H1 (cell line): ENCODE measurements around the gene TTC34. TPM values are rescaled to one million over a fixed set of nuclear protein-coding genes. Genes with fewer than 3 reads are reported as not detected.

ENCODE experiments used
- CTCF ChIA-PET: fragments of 300-600 bp; sonication (Branson Sonifier 250); formaldehyde crosslinking; loops from one replicate; lab custom pipeline; 2021; ENCODE audit not compliant: partially characterized antibody; lab: Charles Lee
- POLR2A ChIA-PET: fragments of 300-600 bp; sonication (Branson Sonifier 250); formaldehyde crosslinking; loops from one replicate; lab custom pipeline; 2021; ENCODE audit warnings: inconsistent platforms; ENCODE audit not compliant: partially characterized antibody; lab: Charles Lee
- DNase-seq, 2 experiments: peaks; one replicate each; pipeline versions ENCODE4 v3.0.0 to v3.0.0-alpha.2; 2010 to 2022; ENCODE audit warnings: low spot score in 2 of 2, low read depth in 1 of 2, mixed read lengths in 1 of 2
- FAIRE-seq: peaks from 2 replicates; lab custom pipeline; 2011; peaks lifted over from hg19 to GRCh38; lab: Jason Lieb, UNC
- H2AFZ ChIP-seq: 2 replicates; pipeline ENCODE4 v1.8.1; 2012; ENCODE audit warnings: low read length, inconsistent platforms
- H2AK5ac ChIP-seq: 2 replicates; pipeline ENCODE4 v1.6.1; 2013; ENCODE audit warnings: low read depth, low read length
- H2BK120ac ChIP-seq: replicated peaks from 2 replicates; pipeline ENCODE3; 2013; ENCODE audit warnings: low read depth, low read length, inconsistent platforms
- H2BK12ac ChIP-seq: 2 replicates; pipeline ENCODE4 v1.6.1; 2013; ENCODE audit warnings: low read depth, low read length
- H2BK15ac ChIP-seq: 2 replicates; pipeline ENCODE4 v1.6.1; 2013; ENCODE audit warnings: low read length
- H2BK20ac ChIP-seq: 2 replicates; pipeline ENCODE4 v1.6.1; 2013; ENCODE audit warnings: low read length
- H2BK5ac ChIP-seq: 2 replicates; pipeline ENCODE4 v1.6.1; 2013; ENCODE audit warnings: low read depth, low read length
- H3K14ac ChIP-seq: 2 replicates; pipeline ENCODE4 v1.6.1; 2013; ENCODE audit warnings: inconsistent platforms; ENCODE audit not compliant: insufficient read length
- H3K18ac ChIP-seq: 2 replicates; pipeline ENCODE4 v1.6.1; 2013; ENCODE audit warnings: low read length; ENCODE audit errors: extremely low read depth
- H3K23ac ChIP-seq: 2 replicates; pipeline ENCODE4 v1.6.1; 2013; ENCODE audit warnings: inconsistent platforms; ENCODE audit not compliant: insufficient read length
- H3K23me2 ChIP-seq: 2 replicates; pipeline ENCODE4 v1.6.1; 2013; ENCODE audit warnings: low read depth, low read length
- H3K27ac ChIP-seq: 2 replicates; pipeline ENCODE4 v1.6.1; 2011; ENCODE audit warnings: low read depth, low read length, inconsistent platforms
- H3K27me3 ChIP-seq, 4 experiments: replicated peaks in 1 of 4; 1 replicate in 1 of 4; 2 replicates in 3 of 4; pipeline versions ENCODE4 v1.6.1 to v1.8.1; 2011 to 2013; ENCODE audit warnings: low read length in 3 of 4, mild to moderate bottlenecking in 3 of 4, inconsistent platforms in 2 of 4, mixed read lengths in 2 of 4, moderate library complexity in 1 of 4; ENCODE audit not compliant: control insufficient read depth in 3 of 4, insufficient read depth in 3 of 4; ENCODE audit errors: extremely low read depth in 1 of 4
- H3K36me3 ChIP-seq, 4 experiments: 2 replicates each; pipeline versions ENCODE4 v1.6.1 to v1.8.1; 2011 to 2013; ENCODE audit warnings: mild to moderate bottlenecking in 4 of 4, low read length in 3 of 4, moderate library complexity in 2 of 4, control low read depth in 1 of 4, inconsistent platforms in 1 of 4; ENCODE audit not compliant: insufficient read depth in 4 of 4, control insufficient read depth in 2 of 4
- H3K4ac ChIP-seq: replicated peaks from 2 replicates; pipeline ENCODE3; 2013; ENCODE audit warnings: low read length, low read depth, mixed read lengths, inconsistent platforms; ENCODE audit not compliant: insufficient read length
- H3K4me1 ChIP-seq, 4 experiments: replicated peaks in 1 of 4; 1 replicate in 1 of 4; 2 replicates in 3 of 4; pipeline versions ENCODE4 v1.6.1 to v1.8.1; 2011 to 2013; ENCODE audit warnings: low read length in 3 of 4, inconsistent platforms in 2 of 4, mixed read lengths in 1 of 4; ENCODE audit not compliant: insufficient read depth in 4 of 4, control insufficient read depth in 3 of 4
- H3K4me2 ChIP-seq, 2 experiments: 2 replicates each; pipeline versions ENCODE4 v1.6.1 to v1.8.1; 2011 to 2013; ENCODE audit warnings: low read depth in 2 of 2, low read length in 2 of 2, control low read depth in 1 of 2, inconsistent platforms in 1 of 2, mild to moderate bottlenecking in 1 of 2; ENCODE audit not compliant: insufficient read depth in 1 of 2
- H3K4me3 ChIP-seq, 4 experiments: fragments of 200-600, 300-600 bp in 1 of 4; sonication (generic), shearing (Covaris generic), sonication (Bioruptor Twin) in 1 of 4; 2 replicates each; pipeline versions ENCODE4 v1.5.1 to v1.8.1; 2011 to 2016; ENCODE audit warnings: low read length in 4 of 4, low read depth in 3 of 4, control low read depth in 2 of 4, inconsistent platforms in 2 of 4, mild to moderate bottlenecking in 2 of 4, mixed read lengths in 1 of 4, moderate library complexity in 1 of 4; ENCODE audit not compliant: insufficient read depth in 2 of 4; ENCODE audit errors: extremely low read depth in 1 of 4
- H3K56ac ChIP-seq: replicated peaks from 2 replicates; pipeline ENCODE3; 2013; ENCODE audit warnings: low read depth, mild to moderate bottlenecking, mixed read lengths, low read length, inconsistent platforms; ENCODE audit not compliant: insufficient read length
- H3K79me1 ChIP-seq: 2 replicates; pipeline ENCODE4 v1.6.1; 2013; ENCODE audit warnings: low read depth, low read length, control low read depth
- H3K79me2 ChIP-seq, 2 experiments: 2 replicates each; pipeline versions ENCODE4 v1.6.1 to v1.8.1; 2012 to 2013; ENCODE audit warnings: low read length in 2 of 2, mild to moderate bottlenecking in 2 of 2, inconsistent platforms in 1 of 2; ENCODE audit not compliant: insufficient read depth in 2 of 2, control insufficient read depth in 1 of 2
- H3K9ac ChIP-seq, 4 experiments: replicated peaks in 1 of 4; 1 replicate in 1 of 4; 2 replicates in 3 of 4; pipeline versions ENCODE4 v1.6.1 to v1.8.1; 2011 to 2013; ENCODE audit warnings: low read depth in 3 of 4, low read length in 3 of 4, control low read depth in 2 of 4, mild to moderate bottlenecking in 2 of 4, moderate library complexity in 2 of 4, inconsistent platforms in 1 of 4; ENCODE audit errors: extremely low read depth in 1 of 4
- H3K9me3 ChIP-seq, 2 experiments: 2 replicates each; pipeline versions ENCODE4 v1.6.1 to v1.8.1; 2012 to 2013; ENCODE audit warnings: mild to moderate bottlenecking in 2 of 2, moderate library complexity in 2 of 2, control low read depth in 1 of 2, inconsistent platforms in 1 of 2, low read depth in 1 of 2, low read length in 1 of 2, mixed read lengths in 1 of 2; ENCODE audit not compliant: insufficient read depth in 2 of 2
- H4K20me1 ChIP-seq, 2 experiments: replicated peaks in 1 of 2; 2 replicates each; pipeline versions ENCODE3 to v1.8.1; 2011 to 2013; ENCODE audit warnings: inconsistent platforms in 2 of 2, low read length in 2 of 2, mild to moderate bottlenecking in 1 of 2; ENCODE audit not compliant: insufficient read depth in 2 of 2, control insufficient read depth in 1 of 2
- H4K5ac ChIP-seq: 2 replicates; pipeline ENCODE4 v1.6.1; 2013; ENCODE audit warnings: low read length, low read depth, mixed read lengths, inconsistent platforms; ENCODE audit not compliant: insufficient read length
- H4K8ac ChIP-seq: 2 replicates; pipeline ENCODE4 v1.8.0; 2013; ENCODE audit warnings: mild to moderate bottlenecking, moderate library complexity, low read length, inconsistent platforms; ENCODE audit not compliant: insufficient read depth; ENCODE audit errors: extremely low read depth
- H4K91ac ChIP-seq: replicated peaks from 2 replicates; pipeline ENCODE3; 2013; ENCODE audit warnings: low read length, mixed read lengths, inconsistent platforms; ENCODE audit not compliant: insufficient read length
- CREB1 ChIP-seq: IDR thresholded peaks from 2 replicates; pipeline ENCODE4 v1.6.1; 2012; ENCODE audit warnings: inconsistent platforms
- FOSL1 ChIP-seq: IDR thresholded peaks from 2 replicates; pipeline ENCODE4 v1.6.1; 2011; ENCODE audit warnings: mild to moderate bottlenecking, low read depth, low read length, moderate library complexity; ENCODE audit not compliant: insufficient read depth
- HDAC2 ChIP-seq, 2 experiments: fragments of 300-600 bp in 1 of 2; sonication (generic) in 1 of 2; IDR thresholded peaks; 2 replicates each; pipeline ENCODE4 v1.6.1; 2011 to 2012; ENCODE audit warnings: low read depth in 2 of 2, low read length in 2 of 2, mild to moderate bottlenecking in 2 of 2, moderate library complexity in 2 of 2, borderline replicate concordance in 1 of 2, inconsistent platforms in 1 of 2
- KDM1A ChIP-seq: fragments of 200-600, 300-600 bp; sonication (generic); IDR thresholded peaks from 2 replicates; pipeline ENCODE4 v1.7.1; 2016; ENCODE audit warnings: mild to moderate bottlenecking, low read length, borderline replicate concordance
- KDM4A ChIP-seq: IDR thresholded peaks from one replicate; pipeline ENCODE4 v1.7.1; 2012; ENCODE audit warnings: low read depth, mild to moderate bottlenecking, moderate library complexity, low read length, inconsistent platforms; ENCODE audit not compliant: severe bottlenecking
- NANOG ChIP-seq: IDR thresholded peaks from 2 replicates; pipeline ENCODE4 v1.6.1; 2011; ENCODE audit warnings: low read length, low read depth, mild to moderate bottlenecking, inconsistent platforms; ENCODE audit not compliant: insufficient read depth, poor library complexity, severe bottlenecking
- NRF1 ChIP-seq: IDR thresholded peaks from 2 replicates; pipeline ENCODE4 v1.6.1; 2011; ENCODE audit warnings: mild to moderate bottlenecking, low read depth, low read length, improper control_type of control experiment
- RBBP5 ChIP-seq: IDR thresholded peaks from 2 replicates; pipeline ENCODE4 v1.7.1; 2012; ENCODE audit warnings: low read depth, mild to moderate bottlenecking, inconsistent platforms, low read length, moderate library complexity, borderline replicate concordance
- RXRA ChIP-seq: IDR thresholded peaks from 2 replicates; pipeline ENCODE4 v1.6.1; 2011; ENCODE audit warnings: low read depth, mild to moderate bottlenecking, low read length, moderate library complexity; ENCODE audit not compliant: insufficient read depth
- WGBS, 2 experiments: shearing (Covaris generic) in 1 of 2; methylation state at CpG; one replicate each; pipeline versions ENCODE4 v1.1.6 to v1.1.7; 2013 to 2015; ENCODE audit warnings: low lambda C conversion rate in 2 of 2, mixed read lengths in 2 of 2, inconsistent platforms in 1 of 2, low coverage in 1 of 2, missing lambda C conversion rate in 1 of 2; ENCODE audit not compliant: insufficient replicate concordance in 2 of 2, insufficient coverage in 1 of 2, insufficient read length in 1 of 2; ENCODE audit errors: extremely low coverage in 1 of 2, missing lambda C conversion rate in 1 of 2; 5-methylcytosine and 5-hydroxymethylcytosine counted together
- polyA plus RNA-seq, 7 experiments: library from polyadenylated mRNA; depleted of rRNA in 3 of 7; stranded (reverse) in 5 of 7; unstranded in 2 of 7; fragments of >200 nt in 5 of 7; fragments of 200-250 nt in 2 of 7; gene quantifications; 1 replicate in 5 of 7; 2 replicates in 1 of 7; 4 replicates in 1 of 7; pipeline versions ENCODE4 v1.2.1 to v1.2.3, GENCODE V29; 2011 to 2013; ENCODE audit warnings: missing spikeins in 2 of 7, mixed read lengths in 2 of 7
- total RNA-seq: library from RNA; stranded (reverse); fragmentation: NEBNext Ultra II Directional; extraction: Animal tissue kit (Norgen Biotek cat#: 25700); gene quantifications from 2 replicates; pipeline ENCODE4 v1.2.1, GENCODE V29; 2021

The TTC34 gene
- total and polyA plus RNA-seq, 2 of the 8 experiments (the other 6 are each of a cell fraction or from before 2014, with no cell fraction given), result 0.23 to 0.50 TPM

GRCh38 chr1:2642560-2643413, 158.7 kb downstream of the TTC34 start:
- POLR2A ChIA-PET, result interaction anchor here (1.5 kb wide), 1 partner anchor 58 kb away, joined by 5 read pairs; no protein-coding TSS in a partner anchor
- peaks cover 11% of the 10 kb centered on the region; the same call in 1 of the 2 replicates for H3K23me2 ChIP-seq
- TF ChIP-seq NANOG, result no peak
- peak; percentile 78 for TF ChIP-seq NRF1
- TF ChIP-seq RXRA, result no peak
- TF ChIP-seq KDM1A, result no peak
- peak; percentile 69 for TF ChIP-seq KDM4A
- peak in 1 of 2 experiments; percentile 75; a peak in 1 of 4 replicates for TF ChIP-seq HDAC2 (IDR thresholded peaks at IDR 0.05; ENCODE audit: borderline replicate concordance in 1 of 2, low read depth in 2 of 2, low read length in 2 of 2)
- TF ChIP-seq CREB1, result no peak
- no peak for TF ChIP-seq FOSL1
- no peak for TF ChIP-seq RBBP5

More at GRCh38 chr1:2642560-2643413, 158.7 kb downstream of the TTC34 start:
- Histone ChIP-seq H3K9ac (peak overlapping the region in 3 of 4 experiments; percentile 25 to 69 (median 40); a peak in 4 of 7 replicates), H2BK12ac (no peak overlapping the region), H3K79me2 (no peaks in the 10 kb centered on the region; a peak in 1 of 4 replicates), H2BK5ac (peak overlapping the region; percentile 78; the same call in 1 of the 2 replicates), H2AK5ac (no peak overlapping the region), H2AFZ (peak overlapping the region; percentile 78; the same call in 1 of the 2 replicates), H3K27ac (no peak overlapping the region; the same call in 1 of the 2 replicates), H3K56ac (peak overlapping the region; percentile 25), H3K4me2 (peak overlapping the region; percentile 77 to 87), H2BK15ac (no peak overlapping the region), H4K20me1 (peaks cover 0 to 7% of the 10 kb centered on the region in 2 experiments), H3K4me3 (peak overlapping the region; percentile 51 to 79 (median 76)), H4K8ac (peak overlapping the region; percentile 23), H2BK20ac (no peak overlapping the region), H3K9me3 (peaks cover 5 to 14% of the 10 kb centered on the region in 2 experiments; a peak in 3 of 4 replicates), H4K91ac (no peak overlapping the region), H3K14ac (no peak overlapping the region), H3K4me1 (peaks cover 0 to 13% (median 11%) of the 10 kb centered on the region in 4 experiments; a peak in 5 of 7 replicates), H2BK120ac (peak overlapping the region; percentile 47), H4K5ac (peak overlapping the region; percentile 29), H3K18ac (peak overlapping the region; percentile 83), H3K36me3 (no peaks in the 10 kb centered on the region), H3K23ac (no peak overlapping the region), H3K79me1 (no peaks in the 10 kb centered on the region), H3K4ac (peak overlapping the region; percentile 59), H3K27me3 (peaks cover 0 to 7% (median 2%) of the 10 kb centered on the region in 4 experiments; a peak in 4 of 7 replicates)
- FAIRE-seq (no peak), DNase-seq (peak; percentile 60 to 94)
- CTCF ChIA-PET, result no interaction called here
- WGBS, 2 experiments, result 2% methylated on average over 70 of the region's 84 CpGs; no CpG with 5 or more reads in 1 of the 2 experiments
